ENCODE measurements around the gene TENT4A.

DNA sequence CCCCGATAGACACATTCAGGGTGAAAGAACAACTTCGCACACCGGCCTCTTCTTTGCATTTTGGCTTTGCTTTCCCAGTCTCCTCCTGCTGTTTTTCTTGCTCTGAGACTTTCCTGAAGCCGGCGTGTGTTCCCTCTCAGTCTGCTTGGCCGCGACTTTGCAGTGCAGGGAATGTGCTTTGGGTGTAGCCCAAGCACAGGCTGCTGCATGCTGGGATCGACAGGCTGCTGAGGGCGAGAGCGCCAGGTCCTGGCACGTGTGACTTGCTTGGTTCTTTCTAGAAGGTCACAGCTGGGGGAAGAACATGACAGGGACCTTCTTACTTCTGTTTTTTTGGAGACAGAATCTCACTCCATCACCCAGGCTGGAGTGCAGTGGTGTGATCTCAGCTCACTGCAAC, 40.6 kb downstream of the TENT4A start:
- TF ChIP-seq, protein P1, sequence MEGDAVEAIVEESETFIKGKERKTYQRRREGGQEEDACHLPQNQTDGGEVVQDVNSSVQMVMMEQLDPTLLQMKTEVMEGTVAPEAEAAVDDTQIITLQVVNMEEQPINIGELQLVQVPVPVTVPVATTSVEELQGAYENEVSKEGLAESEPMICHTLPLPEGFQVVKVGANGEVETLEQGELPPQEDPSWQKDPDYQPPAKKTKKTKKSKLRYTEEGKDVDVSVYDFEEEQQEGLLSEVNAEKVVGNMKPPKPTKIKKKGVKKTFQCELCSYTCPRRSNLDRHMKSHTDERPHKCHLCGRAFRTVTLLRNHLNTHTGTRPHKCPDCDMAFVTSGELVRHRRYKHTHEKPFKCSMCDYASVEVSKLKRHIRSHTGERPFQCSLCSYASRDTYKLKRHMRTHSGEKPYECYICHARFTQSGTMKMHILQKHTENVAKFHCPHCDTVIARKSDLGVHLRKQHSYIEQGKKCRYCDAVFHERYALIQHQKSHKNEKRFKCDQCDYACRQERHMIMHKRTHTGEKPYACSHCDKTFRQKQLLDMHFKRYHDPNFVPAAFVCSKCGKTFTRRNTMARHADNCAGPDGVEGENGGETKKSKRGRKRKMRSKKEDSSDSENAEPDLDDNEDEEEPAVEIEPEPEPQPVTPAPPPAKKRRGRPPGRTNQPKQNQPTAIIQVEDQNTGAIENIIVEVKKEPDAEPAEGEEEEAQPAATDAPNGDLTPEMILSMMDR (IDR thresholded peaks at IDR 0.05 in 8 of 11, conservative IDR thresholded peaks at IDR 0.05 in 3 of 11), result no peak
- TF ChIP-seq POLR2A (IDR thresholded peaks at IDR 0.05), result no peak
- no peak for TF ChIP-seq POLR2AphosphoS5 (IDR thresholded peaks at IDR 0.05)
